CD4-positive, alpha-beta T cell treated with Interleukin-2 at 100 ng/mL for 4 hours (primary cell): ENCODE results near the gene NACC2.

Experiments
- DNase-seq: peaks from one replicate; pipeline ENCODE4 v3.0.0-alpha.2; 2020; ENCODE audit warnings: low spot score

NACC2 gene

GRCh38 chr9:135992486-135993408, 102.3 kb downstream of the NACC2 start:
- DNase-seq: peak; percentile 40

DNA sequence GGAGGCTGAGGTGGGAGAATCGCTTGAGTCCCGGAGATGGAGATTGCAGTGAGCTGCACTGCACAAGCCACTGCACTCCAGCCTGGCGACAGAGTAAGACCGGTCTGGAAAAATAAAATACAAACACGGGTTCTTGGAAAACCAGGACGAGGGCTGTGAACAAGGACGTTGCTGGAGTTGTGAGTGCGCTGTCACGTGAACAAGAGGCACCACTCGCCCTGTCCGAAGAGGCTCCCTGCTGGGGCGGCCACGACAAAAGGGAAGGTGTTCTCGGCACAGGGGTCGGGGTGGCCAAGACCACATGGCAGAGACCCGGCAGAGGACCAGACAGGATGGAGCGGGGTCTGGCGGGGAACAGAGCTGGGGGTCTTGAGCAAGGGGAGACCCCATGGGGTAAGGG, 103.3 kb downstream of the NACC2 start:
- no peak for DNase-seq

GRCh38 chr9:135990468-135991429, 104.3 kb downstream of the NACC2 start:
- DNase-seq: peak; percentile 46

DNA sequence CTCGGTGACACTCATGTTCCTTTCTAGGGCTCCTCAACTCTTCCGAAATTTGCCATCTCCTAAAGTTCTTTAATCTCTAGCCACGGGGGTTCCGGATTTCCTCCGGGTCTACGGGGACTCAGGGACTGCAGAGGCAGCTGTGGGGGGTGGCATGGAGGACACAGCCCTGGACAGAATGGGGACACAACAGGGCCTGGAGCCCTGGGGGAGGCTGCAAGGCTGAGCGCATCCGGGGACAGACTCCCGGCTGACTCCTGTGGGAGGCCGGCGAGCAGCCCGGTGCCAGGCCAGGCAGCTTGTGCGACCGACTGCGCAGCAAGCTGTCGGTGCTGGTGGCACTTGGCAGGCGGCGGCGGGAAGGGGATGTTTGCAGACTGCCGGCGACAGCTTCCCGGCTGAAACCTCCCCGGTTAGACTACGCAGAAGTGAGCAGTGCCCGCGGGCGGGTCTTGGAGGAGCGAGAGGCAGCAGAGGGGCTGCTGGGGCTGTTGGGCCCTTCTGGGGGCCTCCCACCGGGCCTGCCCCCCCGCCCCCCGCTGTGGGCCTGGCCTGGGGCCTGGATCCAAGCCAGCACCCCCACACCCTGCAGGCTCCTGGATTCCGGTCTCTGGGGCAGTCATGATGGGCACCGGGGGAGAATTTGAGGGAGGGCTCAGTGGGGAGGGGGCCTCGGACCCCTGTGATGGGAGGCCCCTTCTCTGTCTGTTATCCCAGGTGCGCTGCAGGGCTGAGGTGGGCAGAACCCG, 105.2 kb downstream of the NACC2 start:
- DNase-seq: no peak

- no peak for DNase-seq
These were observed 105.9 kb downstream of the NACC2 start for GRCh38 chr9:135989157-135989556.

GRCh38 chr9:135988493-135988892, 106.6 kb downstream of the NACC2 start:
- no peak for DNase-seq

- DNase-seq: no peak
These were observed 107.2 kb downstream of the NACC2 start for GRCh38 chr9:135987838-135988404.

GRCh38 chr9:135986605-135987004, 108.5 kb downstream of the NACC2 start:
- no peak for DNase-seq

- no peak for DNase-seq
These were observed 109.2 kb downstream of the NACC2 start for GRCh38 chr9:135985889-135986288.

GRCh38 chr9:135985459-135985774, 109.7 kb downstream of the NACC2 start:
- DNase-seq: no peak

GRCh38 chr9:135984072-135984710, 110.9 kb downstream of the NACC2 start:
- DNase-seq: no peak

DNA sequence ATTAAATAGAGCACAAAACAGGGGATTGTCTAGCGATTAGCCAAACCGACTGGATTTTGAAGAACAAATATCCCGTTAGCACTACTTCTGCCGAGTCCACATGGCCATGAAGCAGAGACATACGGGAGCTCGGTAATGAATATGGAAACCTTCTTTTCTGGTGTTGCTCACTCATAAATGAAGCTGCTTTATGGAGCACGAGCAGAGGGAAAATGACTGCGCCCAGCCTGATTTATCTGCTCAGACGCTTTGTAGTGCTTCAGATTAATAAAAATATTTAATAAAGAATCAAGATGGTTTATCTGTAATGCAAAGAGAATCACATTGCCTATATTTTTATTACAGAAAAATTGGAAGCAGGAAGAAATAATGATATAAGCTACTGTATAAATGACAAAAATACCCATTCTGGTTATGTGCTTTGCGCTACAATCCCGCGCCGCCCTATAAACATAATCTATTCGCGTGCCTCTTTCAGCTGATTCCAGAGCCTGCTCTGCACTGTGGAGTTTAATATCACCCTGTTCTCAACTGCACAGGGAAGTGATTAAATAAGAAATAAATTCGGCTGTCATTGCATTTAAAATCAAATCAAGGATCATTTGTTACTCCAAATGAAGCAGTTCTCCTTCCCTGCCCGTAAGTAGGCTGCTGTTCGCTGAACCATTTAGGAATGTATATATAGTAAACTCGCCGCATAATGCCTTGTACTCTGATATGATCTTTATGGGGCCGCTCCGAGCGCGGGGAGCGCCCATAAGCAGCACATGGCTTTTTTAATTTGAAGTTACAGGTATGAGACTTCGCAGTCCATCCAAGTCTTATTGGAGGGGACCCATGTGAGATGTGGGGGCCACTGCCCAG, 111.6 kb downstream of the NACC2 start:
- DNase-seq: no peak

GRCh38 chr9:135982499-135983207, 112.4 kb downstream of the NACC2 start:
- DNase-seq: no peak

GRCh38 chr9:135980926-135981630, 114.0 kb downstream of the NACC2 start:
- no peak for DNase-seq

DNA sequence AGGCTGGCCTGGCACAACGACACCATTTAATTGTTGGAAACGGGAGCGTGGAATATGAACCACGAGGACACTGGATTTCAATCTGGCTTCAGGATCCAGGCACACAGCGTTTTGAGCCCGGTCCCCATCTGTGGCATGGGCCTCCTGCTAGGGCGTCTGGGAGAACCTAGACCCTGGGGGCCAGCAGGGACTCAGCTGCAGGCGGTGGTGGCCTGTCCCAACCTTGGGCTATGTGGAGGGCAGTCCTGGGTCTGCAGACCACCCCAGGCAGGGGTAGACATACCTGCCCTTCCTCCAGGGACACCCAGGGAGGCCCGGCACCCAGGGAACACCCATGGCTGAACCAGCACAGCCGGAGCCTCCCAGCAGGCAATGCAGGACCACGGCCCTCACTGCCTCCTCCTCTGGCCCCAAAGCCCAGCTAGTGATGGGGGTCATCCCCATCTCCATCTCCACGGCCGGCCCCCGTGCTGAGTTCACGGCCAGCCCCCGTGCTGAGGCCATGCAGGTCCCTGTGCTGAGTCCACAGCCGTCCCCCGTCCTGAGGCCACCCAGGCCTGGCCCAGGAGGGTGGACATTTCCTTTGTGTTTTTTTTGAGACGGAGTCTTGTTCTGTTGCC, 115.4 kb downstream of the NACC2 start:
- DNase-seq: no peak

GRCh38 chr9:135978642-135979546, 116.2 kb downstream of the NACC2 start:
- DNase-seq: peak; percentile 59

DNA sequence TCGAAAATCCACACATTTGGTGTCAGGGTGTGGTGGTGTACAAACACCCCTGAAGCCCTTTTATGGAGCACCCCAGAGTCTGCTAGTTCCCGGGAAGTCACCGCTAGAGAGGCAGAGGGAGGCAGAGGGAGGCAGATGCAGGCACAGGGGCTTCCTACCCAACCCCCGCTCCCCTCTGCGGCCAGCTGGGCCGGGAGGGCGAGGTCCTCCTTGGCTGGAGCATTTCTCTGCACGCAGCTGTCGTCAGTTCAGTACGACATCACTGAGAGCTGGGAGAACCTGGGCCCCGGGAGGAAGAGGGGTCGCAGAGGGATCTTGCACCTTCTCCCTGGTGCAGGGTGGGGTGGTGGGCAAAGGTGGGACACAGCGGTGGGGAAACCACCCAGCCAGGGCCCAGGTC, 118.1 kb downstream of the NACC2 start:
- DNase-seq: no peak

DNA sequence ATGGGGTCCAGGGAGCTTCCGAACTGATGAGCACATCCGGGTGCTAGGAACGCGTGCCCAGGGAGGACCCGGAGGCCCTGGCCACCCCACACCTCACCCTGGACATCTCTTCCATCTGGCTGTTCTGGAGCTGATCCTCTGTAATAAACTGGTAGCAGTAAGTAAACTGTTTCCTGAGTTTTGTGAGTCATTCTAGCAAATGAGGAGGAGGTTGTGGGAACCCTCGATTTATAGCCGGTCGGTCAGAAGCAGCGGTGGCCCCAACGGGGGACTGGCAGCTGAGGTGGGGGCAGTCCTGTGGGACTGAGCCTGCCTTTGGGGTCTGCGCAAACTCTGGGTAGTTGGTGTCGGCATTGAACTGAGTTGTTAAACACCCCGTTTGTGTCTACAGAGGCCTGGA, 118.6 kb downstream of the NACC2 start:
- no peak for DNase-seq
